GOT3 (cell line): ENCODE results near the gene ATRAID.
A peak's percentile ranks its signal among the peaks of the same experiment; 100 is the strongest.
"Not testable (repeated sequence)": the region's sequence is repeated elsewhere in the genome, so short reads cannot be mapped to it uniquely, and the experiment has no call there.

ENCODE experiments used
- DNase-seq: peaks from one replicate; lab custom pipeline; 2025; ENCODE audit warnings: mixed read lengths; lab: John Stamatoyannopoulos, UW

ATRAID gene

DNA sequence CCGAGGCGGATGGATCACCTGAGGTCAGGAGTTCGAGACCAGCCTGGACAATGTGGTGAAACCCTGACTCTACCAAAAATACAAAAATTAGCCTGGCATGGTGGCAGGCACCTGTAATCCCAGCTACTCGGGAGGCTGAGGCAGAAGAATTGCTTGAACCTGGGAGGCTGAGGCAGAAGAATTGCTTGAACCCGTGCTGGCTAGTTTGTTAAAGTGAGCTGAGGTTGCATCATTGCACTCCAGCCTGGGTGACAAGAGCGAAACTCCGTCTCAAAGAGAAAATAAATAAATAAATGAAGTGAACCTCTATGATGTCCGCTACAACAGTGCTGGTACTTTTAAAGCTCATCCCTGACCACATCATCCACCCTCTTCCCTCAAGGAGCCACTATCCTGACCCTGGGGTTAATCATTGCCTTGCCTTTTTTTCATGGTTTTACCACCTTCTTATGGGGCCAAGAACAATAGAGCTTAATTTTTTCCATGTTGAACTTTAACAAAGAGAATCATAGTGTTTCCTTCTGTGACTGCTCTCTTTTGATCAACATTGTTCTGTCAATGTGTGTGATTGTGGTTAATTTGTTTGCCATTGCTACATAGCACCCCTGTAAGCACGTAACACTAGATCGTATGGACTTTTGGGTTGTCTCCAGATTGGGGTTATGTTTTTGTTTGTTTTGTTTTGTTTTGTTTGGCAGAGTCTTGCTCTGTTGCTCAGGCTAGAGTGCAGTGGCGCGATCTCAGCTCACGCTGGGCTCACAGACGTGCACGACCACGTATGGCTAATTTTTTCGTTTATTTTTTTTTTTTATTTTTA lies 17.1 kb upstream of the ATRAID start:
- DNase-seq = no peak

DNA sequence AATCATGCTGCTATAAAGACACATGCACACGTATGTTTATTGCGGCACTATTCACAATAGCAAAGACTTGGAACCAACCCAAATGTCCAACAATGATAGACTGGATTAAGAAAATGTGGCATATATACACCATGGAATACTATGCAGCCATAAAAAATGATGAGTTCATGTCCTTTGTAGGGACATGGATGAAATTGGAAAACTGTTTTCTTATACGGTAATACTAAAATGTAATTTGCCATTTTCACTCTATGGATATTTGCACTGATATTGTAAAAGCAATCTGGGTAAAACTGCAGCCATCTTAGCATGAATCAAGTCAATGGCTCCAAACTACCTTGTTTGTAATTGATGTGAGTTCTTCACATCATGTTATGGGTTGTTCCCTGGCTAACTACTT lies 16.0 kb upstream of the ATRAID start:
- not testable (repeated sequence) for DNase-seq

GRCh38 chr2:27198068-27198467 lies 13.8 kb upstream of the ATRAID start:
- not testable (repeated sequence) for DNase-seq

- no peak for DNase-seq
Observed at GRCh38 chr2:27198627-27199026, 13.2 kb upstream of the ATRAID start.

- DNase-seq = no peak
Observed at GRCh38 chr2:27199241-27199640, 12.6 kb upstream of the ATRAID start.

- no peak for DNase-seq
Observed at GRCh38 chr2:27201675-27202074, 10.2 kb upstream of the ATRAID start.

- no peak for DNase-seq
Observed at GRCh38 chr2:27202854-27203253, 9.0 kb upstream of the ATRAID start.

DNA sequence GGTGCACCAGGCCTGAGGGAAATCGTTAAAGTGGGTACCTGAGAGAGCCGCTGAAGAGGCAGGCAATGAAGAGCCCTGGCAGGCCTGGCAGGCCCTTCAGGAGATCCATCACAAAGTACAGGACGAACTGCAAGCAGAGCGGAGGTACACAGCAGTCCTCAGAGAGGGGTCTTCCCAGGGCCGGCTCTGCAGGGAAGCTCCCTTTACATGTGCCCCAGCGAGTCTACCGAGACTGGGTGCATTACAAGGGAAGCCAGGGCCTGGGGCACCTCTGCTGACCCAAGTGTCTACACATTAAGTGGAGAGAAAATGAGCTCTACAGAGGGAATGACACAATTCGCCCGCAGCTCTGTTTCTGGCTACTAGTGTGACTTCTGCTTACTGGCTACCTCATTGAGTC lies 8.1 kb upstream of the ATRAID start:
- DNase-seq = no peak

DNA sequence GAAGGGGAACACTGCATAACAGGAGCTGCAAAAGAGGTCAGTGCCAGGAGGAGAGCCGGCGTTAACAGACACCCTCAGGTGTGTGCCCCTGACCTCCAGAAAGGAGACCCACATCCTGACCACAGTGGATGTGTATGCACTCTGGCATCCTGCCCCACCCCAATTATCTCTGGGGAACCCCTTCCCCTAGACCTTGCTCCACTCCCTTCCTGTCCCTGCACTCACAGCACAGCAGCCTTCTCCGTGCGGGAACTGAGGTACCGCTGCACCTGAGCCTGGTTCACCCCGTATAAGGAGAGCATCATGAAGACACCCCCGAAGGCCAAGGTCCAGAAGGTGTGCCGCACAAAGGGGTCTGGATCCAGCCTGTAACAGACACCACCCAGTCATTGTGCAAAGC lies 7.3 kb upstream of the ATRAID start:
- DNase-seq = no peak

- no peak for DNase-seq
Observed at GRCh38 chr2:27205206-27205605, 6.6 kb upstream of the ATRAID start.

GRCh38 chr2:27206346-27206745 lies 5.5 kb upstream of the ATRAID start:
- no peak for DNase-seq

- DNase-seq = no peak
Observed at GRCh38 chr2:27208486-27209050, 3.3 kb upstream of the ATRAID start.

DNA sequence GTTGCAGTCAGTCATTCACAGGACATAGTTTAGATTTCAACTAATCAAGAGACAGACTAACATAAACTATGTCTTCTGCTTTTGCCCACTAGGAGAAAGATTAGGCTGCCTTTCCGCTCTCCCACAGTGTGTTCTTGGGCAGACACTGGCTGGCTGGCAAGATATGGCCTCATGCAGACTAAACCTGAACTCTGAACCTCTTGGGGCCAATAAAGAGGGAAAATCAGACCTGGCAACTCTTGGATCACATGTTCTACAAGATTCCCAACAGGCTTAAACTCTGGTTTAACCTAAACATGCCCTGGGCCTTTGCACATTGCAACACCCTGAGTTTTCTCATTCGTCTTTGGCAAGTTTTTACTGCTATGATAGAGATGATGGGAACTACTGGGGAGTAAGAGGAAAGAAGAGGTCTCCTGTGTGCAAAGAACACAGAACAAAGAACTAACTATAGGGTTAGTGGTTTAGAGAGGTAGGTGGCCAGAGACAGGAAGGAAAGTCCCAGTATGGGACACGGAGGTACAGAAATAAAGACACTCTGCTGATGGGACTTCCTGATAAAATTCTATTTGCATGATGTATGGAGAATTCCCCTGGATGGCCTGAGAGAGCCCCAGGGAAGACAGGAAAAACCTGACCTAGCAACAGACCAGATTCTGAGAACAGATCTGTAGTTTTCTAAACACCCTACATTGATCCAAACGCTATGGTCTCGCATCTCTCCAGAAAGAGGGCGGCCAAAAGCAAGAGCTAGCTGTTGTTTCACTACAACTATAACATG lies 2.0 kb upstream of the ATRAID start:
- no peak for DNase-seq

GRCh38 chr2:27211241-27211942 lies 449 bp upstream of the ATRAID start:
- DNase-seq = no peak

- no peak for DNase-seq
Observed at GRCh38 chr2:27212626-27213471, 1.0 kb downstream of the ATRAID start.

DNA sequence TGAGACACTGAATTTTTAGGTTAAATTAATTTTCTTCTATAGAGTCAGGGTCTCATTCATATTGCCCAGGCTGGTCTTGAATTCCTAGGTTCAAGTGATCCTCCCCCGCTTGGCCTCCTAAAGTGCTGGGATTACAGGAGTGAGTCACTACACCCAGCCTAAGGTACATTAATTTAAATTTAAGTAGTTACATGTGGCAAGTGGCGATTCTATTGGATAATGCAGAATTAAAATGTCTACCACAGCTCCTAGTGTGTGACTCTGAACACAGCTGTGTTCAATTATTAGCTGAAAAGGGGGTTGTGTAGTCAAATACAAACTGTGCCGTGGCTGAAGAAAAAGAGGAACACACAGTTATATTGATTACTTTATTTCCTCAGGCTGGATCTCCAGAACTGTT lies 3.1 kb downstream of the ATRAID start:
- no peak for DNase-seq

DNA sequence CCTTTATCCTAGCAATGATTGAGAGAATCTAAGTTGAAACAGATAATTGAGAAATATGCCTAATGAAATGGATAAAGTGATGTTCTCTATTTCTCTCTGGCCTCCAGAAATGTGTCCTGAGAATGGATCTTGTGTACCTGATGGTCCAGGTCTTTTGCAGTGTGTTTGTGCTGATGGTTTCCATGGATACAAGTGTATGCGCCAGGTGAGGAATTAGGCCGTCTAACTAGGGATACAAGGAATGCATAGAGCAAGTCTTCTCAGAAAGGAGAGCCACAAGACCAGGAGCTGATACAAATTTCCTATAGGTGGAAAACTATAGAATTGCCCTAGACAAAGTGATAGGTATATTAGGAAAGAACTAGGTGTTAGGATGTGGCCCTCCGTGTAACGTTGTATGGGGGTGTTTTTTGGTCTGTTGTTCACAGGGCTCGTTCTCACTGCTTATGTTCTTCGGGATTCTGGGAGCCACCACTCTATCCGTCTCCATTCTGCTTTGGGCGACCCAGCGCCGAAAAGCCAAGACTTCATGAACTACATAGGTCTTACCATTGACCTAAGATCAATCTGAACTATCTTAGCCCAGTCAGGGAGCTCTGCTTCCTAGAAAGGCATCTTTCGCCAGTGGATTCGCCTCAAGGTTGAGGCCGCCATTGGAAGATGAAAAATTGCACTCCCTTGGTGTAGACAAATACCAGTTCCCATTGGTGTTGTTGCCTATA lies 4.7 kb downstream of the ATRAID start:
- no peak for DNase-seq

DNA sequence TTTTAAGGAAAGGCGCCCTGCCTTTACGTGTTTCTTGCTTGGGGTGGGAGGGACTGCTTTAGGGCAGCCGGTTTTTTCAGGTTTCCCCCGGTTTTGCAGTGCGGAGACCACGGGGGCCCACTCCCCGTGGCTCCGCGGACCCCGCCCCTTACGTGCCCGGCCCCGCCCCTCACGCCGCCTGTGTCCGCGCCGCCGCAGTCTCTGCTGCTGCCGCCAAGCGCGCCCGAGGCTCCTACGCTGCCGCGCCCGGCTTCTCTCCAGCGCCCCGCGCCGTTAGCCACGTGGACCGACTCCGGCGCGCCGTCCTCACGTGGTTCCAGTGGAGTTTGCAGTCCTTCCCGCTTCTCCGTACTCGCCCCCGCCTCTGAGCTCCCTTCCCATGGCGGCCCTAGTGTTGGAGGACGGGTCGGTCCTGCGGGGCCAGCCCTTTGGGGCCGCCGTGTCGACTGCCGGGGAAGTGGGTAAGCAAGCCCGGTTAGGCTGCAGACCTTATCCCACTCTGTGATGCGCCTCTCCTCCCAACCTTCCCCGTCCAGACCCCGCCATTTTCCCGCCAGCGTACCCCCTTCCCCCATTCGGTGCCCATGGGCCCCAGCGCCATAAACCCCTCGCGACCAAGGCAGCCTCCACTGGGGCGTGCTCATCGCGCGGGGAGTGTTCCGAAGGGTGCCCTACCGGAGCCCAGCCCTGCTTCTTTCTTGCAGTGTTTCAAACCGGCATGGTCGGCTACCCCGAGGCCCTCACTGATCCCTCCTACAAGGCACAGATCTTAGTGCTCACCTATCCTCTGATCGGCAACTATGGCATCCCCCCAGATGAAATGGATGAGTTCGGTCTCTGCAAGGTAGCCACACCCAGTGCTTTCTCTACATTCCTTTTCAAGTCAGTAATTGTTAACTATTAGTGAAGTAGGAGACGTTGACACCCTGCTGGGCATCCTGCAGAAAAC lies 5.6 kb downstream of the ATRAID start, which contains the start of gene CAD:
Gene CAD (plus strand): TSS at position 197 of the 949 bp plus-strand sequence. CDS start 183 bp downstream, at position 380.
- DNase-seq = peak; percentile 39

- no peak for DNase-seq
Observed at GRCh38 chr2:27218614-27219013, 6.8 kb downstream of the ATRAID start.
